A549 (cell line): Measurements from ENCODE around the gene MYO7A. TPM values are rescaled to one million over a fixed set of nuclear protein-coding genes. Genes with fewer than 3 reads are reported as not detected.

Experiments
- ATAC-seq, 2 experiments: fragments of 200-7000 bp in 1 of 2; fragments of >200 bp in 1 of 2; cut with Nextera tagmentation in 1 of 2; cut with Tn5 transposase in 1 of 2; 3 replicates each; pipeline versions ENCODE4 v1.8.0 to v1.9.1; 2018 to 2020; ENCODE audit warnings: mild to moderate bottlenecking in 1 of 2, moderate library complexity in 1 of 2
- CTCF ChIA-PET: fragments of 300-600 bp; sonication (Branson Sonifier 250); formaldehyde crosslinking; extraction: SDS; loops from one replicate; lab custom pipeline; 2021; ENCODE audit warnings: antibody characterized with exemption, inconsistent platforms; lab: Yijun Ruan, JAX
- POLR2A ChIA-PET: fragments of 350-600 bp; formaldehyde crosslinking; extraction: SDS; loops from one replicate; lab custom pipeline; 2021; ENCODE audit warnings: antibody characterized with exemption, inconsistent platforms; lab: Yijun Ruan, JAX
- DNase-seq, 2 experiments: peaks; one replicate each; pipeline versions ENCODE4 v3.0.0 to v3.0.0-alpha.2; 2011 to 2016; ENCODE audit warnings: low read depth in 1 of 2, low spot score in 1 of 2
- FAIRE-seq: peaks from 2 replicates; lab custom pipeline; 2011; peaks lifted over from hg19 to GRCh38; lab: Jason Lieb, UNC
- H3K27ac ChIP-seq, 2 experiments: fragments of >200 bp; sonication (Bioruptor Twin); formaldehyde crosslinking; 3 replicates each; pipeline ENCODE4 v1.5.1; 2016 to 2017
- H3K4me1 ChIP-seq: fragments of >200 bp; sonication (Bioruptor Twin); formaldehyde crosslinking; 3 replicates; pipeline ENCODE4 v1.6.1; 2016
- H3K4me2 ChIP-seq: fragments of >200 bp; sonication (Bioruptor Twin); formaldehyde crosslinking; 3 replicates; pipeline ENCODE4 v1.6.1; 2016
- H3K4me3 ChIP-seq: fragments of >200 bp; sonication (Bioruptor Twin); formaldehyde crosslinking; 3 replicates; pipeline ENCODE4 v1.5.1; 2016
- H3K9me3 ChIP-seq: fragments of >200 bp; sonication (Bioruptor Twin); formaldehyde crosslinking; 3 replicates; pipeline ENCODE4 v1.6.1; 2016
- CBX2 ChIP-seq: fragments of 200-600 bp; sonication (generic); IDR thresholded peaks from 2 replicates; pipeline ENCODE4 v1.6.1; 2016; ENCODE audit warnings: low read depth, mild to moderate bottlenecking, borderline replicate concordance
- CBX8 ChIP-seq: fragments of 200-600 bp; sonication (generic); IDR thresholded peaks from 2 replicates; pipeline ENCODE4 v1.6.1; 2016
- CEBPB ChIP-seq, 2 experiments: fragments of >200 bp in 1 of 2; sonication (Bioruptor Twin) in 1 of 2; formaldehyde crosslinking in 1 of 2; IDR thresholded peaks; 2 replicates each; pipeline ENCODE4 v1.6.1; 2012 to 2016
- ELK1 ChIP-seq: fragments of 150-350 bp; IDR thresholded peaks from 2 replicates; pipeline ENCODE4 v1.6.1; 2014; ENCODE audit warnings: low read depth, mild to moderate bottlenecking, low read length
- GATA3 ChIP-seq: IDR thresholded peaks from 2 replicates; pipeline ENCODE4 v1.6.1; 2012; ENCODE audit warnings: borderline replicate concordance
- HMGXB4 ChIP-seq: fragments of 250-450 bp; sonication (Bioruptor Pico); IDR thresholded peaks from 2 replicates; pipeline ENCODE4 v1.5.0; 2021; ENCODE audit warnings: mild to moderate bottlenecking, moderate library complexity, borderline replicate concordance
- KDM1A ChIP-seq: fragments of 200-600 bp; sonication (generic); IDR thresholded peaks from 2 replicates; pipeline ENCODE4 v1.6.1; 2016; ENCODE audit warnings: low read depth, mild to moderate bottlenecking
- NFE2L2 ChIP-seq: fragments of 150-350 bp; conservative IDR thresholded peaks from 2 replicates; pipeline ENCODE4 v1.6.1; 2014; ENCODE audit warnings: low read length
- NR3C1 ChIP-seq: fragments of >200 bp; sonication (Bioruptor Twin); formaldehyde crosslinking; IDR thresholded peaks from 3 replicates; pipeline ENCODE4 v1.6.1; 2017
- REST ChIP-seq: fragments of 200-600 bp; sonication (generic); IDR thresholded peaks from 2 replicates; pipeline ENCODE4 v1.6.1; 2016; ENCODE audit warnings: antibody characterized with exemption, mild to moderate bottlenecking, moderate library complexity
- RFX5 ChIP-seq: fragments of 450-650 bp; IDR thresholded peaks from 2 replicates; pipeline ENCODE4 v1.7.1; 2014; ENCODE audit warnings: antibody characterized with exemption, mild to moderate bottlenecking, moderate library complexity
- RNF2 ChIP-seq: fragments of 200-600 bp; sonication (generic); IDR thresholded peaks from 2 replicates; pipeline ENCODE4 v1.6.1; 2016; ENCODE audit warnings: low read depth, mild to moderate bottlenecking, antibody characterized with exemption, moderate library complexity, borderline replicate concordance
- TFCP2L1 ChIP-seq: fragments of 250-450 bp; sonication (Bioruptor Pico); IDR thresholded peaks from 2 replicates; pipeline ENCODE4 v1.5.0; 2021; ENCODE audit warnings: mild to moderate bottlenecking
- TP53 ChIP-seq: fragments of 250-450 bp; sonication (Bioruptor Pico); IDR thresholded peaks from 2 replicates; pipeline ENCODE4 v1.5.0; 2021; ENCODE audit warnings: mild to moderate bottlenecking, moderate library complexity
- WGBS: methylation state at CpG from one replicate; pipeline ENCODE4 v1.1.6; 2017; ENCODE audit errors: missing lambda C conversion rate; 5-methylcytosine and 5-hydroxymethylcytosine counted together
- polyA plus RNA-seq, 4 experiments: library from polyadenylated mRNA; depleted of rRNA in 3 of 4; stranded (reverse); fragments of >200 nt; fragmentation: RNase III in 1 of 4; extraction: RNeasy Plus Mini Kit Qiagen cat#74134 plus additional on column Dnase treatment in 1 of 4; gene quantifications; 2 replicates in 3 of 4; 3 replicates in 1 of 4; pipeline ENCODE4 v1.2.3, GENCODE V29; 2011 to 2017
- TF ChIP-seq, protein P1 (sequence below): fragments of >200 bp; sonication (Bioruptor Twin); formaldehyde crosslinking; IDR thresholded peaks from 2 replicates; pipeline ENCODE4 v1.6.1; 2016
- TF ChIP-seq, protein P2 (sequence below): IDR thresholded peaks from 2 replicates; pipeline ENCODE4 v1.6.1; 2012
- TF ChIP-seq, protein P3 (sequence below): fragments of 450-650 bp; IDR thresholded peaks from 2 replicates; pipeline ENCODE4 v1.6.1; 2014; ENCODE audit warnings: antibody characterized with exemption

MYO7A gene
- polyA plus RNA-seq, 2 of the 4 experiments (the other 2 are of a cell fraction): 1.7 to 2.1 TPM

- TF ChIP-seq TP53: no peak
- TF ChIP-seq KDM1A: no peak
Measured at GRCh38 chr11:77124488-77124887, 3.6 kb upstream of the MYO7A start (continued).

DNA sequence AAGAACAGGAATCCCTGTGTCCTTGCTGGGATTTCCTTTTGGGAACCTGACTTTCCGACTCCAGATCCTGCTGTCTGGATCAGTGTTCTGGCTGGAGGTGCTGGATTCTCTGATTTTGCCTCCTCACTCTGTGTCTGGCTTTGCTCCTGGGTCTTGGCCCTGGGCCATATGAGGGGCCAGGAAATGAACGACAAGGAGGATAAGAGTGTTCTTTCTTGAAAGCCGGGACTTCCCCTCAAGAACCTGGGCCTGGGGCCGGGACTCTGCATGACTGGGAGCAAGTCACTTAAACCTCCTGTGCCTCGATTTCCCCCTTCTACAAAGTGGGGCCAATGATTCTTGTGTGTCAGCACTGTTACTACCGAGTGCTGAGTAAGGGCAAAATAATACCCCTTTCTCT lies 2.9 kb upstream of the MYO7A start:
- CTCF ChIA-PET: interaction anchor here (4.8 to 8.3 kb wide), 2 partner anchors 35 to 62 kb away, joined by 25 to 161 read pairs; no protein-coding TSS in a partner anchor
- H3K9me3 ChIP-seq: no peaks in the 10 kb centered on the region
- no peak overlapping the region for H3K27ac ChIP-seq
- no peak overlapping the region for H3K4me3 ChIP-seq
- no peak for ATAC-seq
- DNase-seq: no peak
- no peak for FAIRE-seq
- 68% methylated on average over 6 of the region's 6 CpGs for WGBS
- no peak overlapping the region for H3K4me2 ChIP-seq
- H3K4me1 ChIP-seq: no peaks in the 10 kb centered on the region
- TF ChIP-seq, protein P1, sequence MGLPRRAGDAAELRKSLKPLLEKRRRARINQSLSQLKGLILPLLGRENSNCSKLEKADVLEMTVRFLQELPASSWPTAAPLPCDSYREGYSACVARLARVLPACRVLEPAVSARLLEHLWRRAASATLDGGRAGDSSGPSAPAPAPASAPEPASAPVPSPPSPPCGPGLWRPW: no peak
- TF ChIP-seq CBX2 (no peak), REST (no peak), RFX5 (no peak), RNF2 (no peak), GATA3 (no peak), CBX8 (no peak)
- TF ChIP-seq, all 56 proteins: peak for 0
- POLR2A ChIA-PET: no interaction called here

GRCh38 chr11:77125695-77126094 lies 2.4 kb upstream of the MYO7A start:
- Histone ChIP-seq H3K4me1 (no peaks in the 10 kb centered on the region), H3K9me3 (no peaks in the 10 kb centered on the region), H3K4me3 (no peak overlapping the region)
- POLR2A ChIA-PET: no interaction called here
- no peak for DNase-seq
- no peak for ATAC-seq
- CTCF ChIA-PET: interaction anchor here (2.7 to 8.3 kb wide), 6 partner anchors 9 to 423 kb away, joined by 25 to 161 read pairs (median 44); no protein-coding TSS in a partner anchor
- FAIRE-seq: no peak
- 51% methylated on average over 2 of the region's 4 CpGs for WGBS
- TF ChIP-seq TFCP2L1: no peak
- TF ChIP-seq, protein P2, sequence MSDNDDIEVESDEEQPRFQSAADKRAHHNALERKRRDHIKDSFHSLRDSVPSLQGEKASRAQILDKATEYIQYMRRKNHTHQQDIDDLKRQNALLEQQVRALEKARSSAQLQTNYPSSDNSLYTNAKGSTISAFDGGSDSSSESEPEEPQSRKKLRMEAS: no peak
- TF ChIP-seq HMGXB4 (CRISPR knock-in tag): no peak
- no peak for TF ChIP-seq NFE2L2
- no peak for TF ChIP-seq ELK1
- no peak for TF ChIP-seq CEBPB (IDR thresholded peaks at IDR 0.05)
- TF ChIP-seq RNF2: no peak
- TF ChIP-seq, protein P3, sequence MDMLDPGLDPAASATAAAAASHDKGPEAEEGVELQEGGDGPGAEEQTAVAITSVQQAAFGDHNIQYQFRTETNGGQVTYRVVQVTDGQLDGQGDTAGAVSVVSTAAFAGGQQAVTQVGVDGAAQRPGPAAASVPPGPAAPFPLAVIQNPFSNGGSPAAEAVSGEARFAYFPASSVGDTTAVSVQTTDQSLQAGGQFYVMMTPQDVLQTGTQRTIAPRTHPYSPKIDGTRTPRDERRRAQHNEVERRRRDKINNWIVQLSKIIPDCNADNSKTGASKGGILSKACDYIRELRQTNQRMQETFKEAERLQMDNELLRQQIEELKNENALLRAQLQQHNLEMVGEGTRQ: no peak
- no peak for TF ChIP-seq NR3C1
- TF ChIP-seq, all 56 proteins: peak for 0
- no peak overlapping the region for H3K27ac ChIP-seq
- no peak overlapping the region for H3K4me2 ChIP-seq
